GF-D8 (cell line): ENCODE measurements around the gene FADS3.
"Not testable (repeated sequence)": the region's sequence is repeated elsewhere in the genome, so short reads cannot be mapped to it uniquely, and the experiment has no call there.

Source experiments
- DNase-seq: peaks from one replicate; lab custom pipeline; 2025; lab: John Stamatoyannopoulos, UW

The FADS3 gene

GRCh38 chr11:61898247-61898582 is 6.9 kb upstream of the FADS3 start:
- DNase-seq: no peak

- no peak for DNase-seq
These were observed 6.3 kb upstream of the FADS3 start for GRCh38 chr11:61897387-61898246.

- no peak for DNase-seq
These were observed 5.5 kb upstream of the FADS3 start for GRCh38 chr11:61896665-61897386.

GRCh38 chr11:61895718-61896059 is 4.3 kb upstream of the FADS3 start:
- no peak for DNase-seq

- no peak for DNase-seq
These were observed 3.8 kb upstream of the FADS3 start for GRCh38 chr11:61895046-61895717.

GRCh38 chr11:61893981-61894380 is 2.6 kb upstream of the FADS3 start:
- DNase-seq: no peak

- DNase-seq: no peak
These were observed 683 bp upstream of the FADS3 start for GRCh38 chr11:61892085-61892370.

GRCh38 chr11:61890529-61891330 is 615 bp downstream of the FADS3 start:
- DNase-seq: no peak

GRCh38 chr11:61889831-61890230 is 1.5 kb downstream of the FADS3 start:
- no peak for DNase-seq

- no peak for DNase-seq
These were observed 2.8 kb downstream of the FADS3 start for GRCh38 chr11:61888590-61888989.

- DNase-seq: no peak
These were observed 3.4 kb downstream of the FADS3 start for GRCh38 chr11:61887839-61888494.

- no peak for DNase-seq
These were observed 4.7 kb downstream of the FADS3 start for GRCh38 chr11:61886643-61887042.

GRCh38 chr11:61885784-61886580 is 5.4 kb downstream of the FADS3 start:
- DNase-seq: no peak

GRCh38 chr11:61885166-61885778 is 6.1 kb downstream of the FADS3 start:
- no peak for DNase-seq

GRCh38 chr11:61883947-61884346 is 7.4 kb downstream of the FADS3 start:
- DNase-seq: no peak

- DNase-seq: no peak
These were observed 8.0 kb downstream of the FADS3 start for GRCh38 chr11:61883327-61883726.

GRCh38 chr11:61882879-61883278 is 8.5 kb downstream of the FADS3 start:
- DNase-seq: no peak

GRCh38 chr11:61882267-61882666 is 9.1 kb downstream of the FADS3 start:
- not testable (repeated sequence) for DNase-seq

GRCh38 chr11:61881397-61881796 is 9.9 kb downstream of the FADS3 start:
- no peak for DNase-seq

- no peak for DNase-seq
These were observed 10.9 kb downstream of the FADS3 start for GRCh38 chr11:61880454-61880853.

GRCh38 chr11:61880031-61880430 is 11.3 kb downstream of the FADS3 start:
- DNase-seq: no peak
